GM19238 (cell line): ENCODE results near the gene SUN3.
"Not testable (repeated sequence)": the region's sequence is repeated elsewhere in the genome, so short reads cannot be mapped to it uniquely, and the experiment has no call there.

Source experiments
- DNase-seq: peaks from one replicate; pipeline ENCODE4 v3.0.0; 2011; ENCODE audit warnings: low spot score; ENCODE audit not compliant: insufficient read length

Gene SUN3

DNA sequence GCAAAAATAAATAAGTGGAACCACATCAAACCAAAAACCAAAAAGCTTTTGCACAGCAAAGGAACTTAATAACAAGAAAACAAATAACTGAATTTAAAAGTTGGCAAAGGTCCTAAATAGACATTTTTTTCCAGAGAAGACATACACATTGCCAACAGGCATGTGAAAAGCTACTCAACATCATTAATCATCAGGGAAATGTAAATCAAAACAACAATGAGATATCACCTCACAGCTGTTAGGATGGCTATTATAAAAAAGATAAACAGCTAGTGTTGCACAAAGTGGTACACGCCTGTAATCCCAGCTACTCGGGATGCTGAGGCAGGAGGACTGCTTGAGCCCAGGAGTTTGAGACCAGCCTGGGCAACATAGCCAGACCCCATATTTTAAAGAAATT, 2.2 kb upstream of the SUN3 start:
- DNase-seq, result no peak

DNA sequence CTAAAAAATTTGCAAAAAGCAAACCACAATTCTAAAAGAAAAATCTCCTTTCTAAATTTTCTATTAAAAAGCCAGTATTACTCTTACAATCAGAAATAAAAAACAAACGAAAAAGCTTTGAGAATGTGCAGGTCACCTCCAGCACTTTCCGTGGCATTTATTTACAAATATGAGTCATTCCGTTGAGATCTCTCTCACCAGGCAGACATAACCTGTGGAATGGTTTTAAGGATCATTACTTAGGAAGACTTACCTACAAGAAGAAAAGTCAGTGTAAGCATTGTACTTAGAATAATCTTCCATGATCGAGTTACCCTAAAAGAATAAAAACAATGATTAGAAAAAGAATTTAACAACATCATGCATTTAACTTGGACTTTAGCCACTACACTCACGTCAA, 3.3 kb downstream of the SUN3 start:
- DNase-seq, result no peak

DNA sequence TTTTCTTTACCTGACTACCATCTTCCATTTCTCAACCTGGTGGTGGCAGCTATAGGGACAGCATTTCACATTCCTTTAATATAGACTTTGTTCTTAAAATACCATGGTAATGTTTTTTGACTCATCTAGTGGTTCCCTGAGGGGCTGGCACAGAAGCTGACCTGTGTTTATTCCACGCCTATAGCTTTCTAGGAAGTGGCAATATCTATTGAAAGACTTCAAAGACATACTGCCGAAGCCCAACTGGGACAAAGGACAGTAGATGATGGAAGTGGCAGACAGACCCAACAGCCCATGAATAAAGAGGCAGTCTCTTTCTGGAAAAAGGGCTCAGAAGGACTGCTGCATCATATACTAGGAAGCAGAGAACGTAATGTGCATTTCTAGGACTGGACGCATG, 11.2 kb downstream of the SUN3 start:
- no peak for DNase-seq

DNA sequence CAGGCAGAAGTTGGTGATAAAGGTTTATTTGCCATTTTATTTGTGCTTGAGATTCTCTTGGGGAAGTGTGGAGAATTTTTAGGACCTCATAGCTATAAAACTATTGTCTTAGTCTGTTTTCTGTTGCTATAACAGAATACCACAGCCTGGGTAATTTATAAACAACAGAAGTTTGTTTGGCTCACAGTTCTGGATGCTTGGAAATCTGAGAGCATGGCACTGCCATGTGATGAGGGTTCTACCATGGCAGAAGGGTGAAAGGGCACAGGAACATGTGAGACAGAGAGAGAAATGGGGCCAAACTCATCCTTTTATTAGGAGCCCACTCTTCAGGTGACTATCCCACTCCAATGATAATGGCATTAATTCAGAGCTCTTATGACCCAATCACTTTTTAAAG, 12.3 kb downstream of the SUN3 start:
- no peak for DNase-seq

GRCh38 chr7:48011951-48012350, 17.0 kb downstream of the SUN3 start:
- no peak for DNase-seq

DNA sequence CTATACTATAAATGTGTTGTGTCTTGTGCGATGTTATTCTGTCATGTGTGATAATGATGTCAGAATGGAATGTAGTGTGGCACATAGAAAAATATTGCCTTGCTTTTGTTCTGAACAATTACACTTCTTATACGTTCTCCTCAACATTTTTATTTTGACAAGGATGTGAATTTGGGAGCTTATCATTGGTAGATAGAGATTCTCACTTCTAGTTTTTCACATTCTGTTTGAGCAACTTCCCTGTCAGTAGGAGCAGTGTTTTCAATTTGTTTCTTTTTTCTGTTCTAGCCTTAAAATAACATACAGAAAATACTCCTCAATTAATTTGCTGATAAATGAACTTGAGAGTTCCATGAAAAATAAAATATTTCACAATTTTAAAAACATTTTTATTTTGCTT, 17.6 kb downstream of the SUN3 start:
- DNase-seq, result no peak

DNA sequence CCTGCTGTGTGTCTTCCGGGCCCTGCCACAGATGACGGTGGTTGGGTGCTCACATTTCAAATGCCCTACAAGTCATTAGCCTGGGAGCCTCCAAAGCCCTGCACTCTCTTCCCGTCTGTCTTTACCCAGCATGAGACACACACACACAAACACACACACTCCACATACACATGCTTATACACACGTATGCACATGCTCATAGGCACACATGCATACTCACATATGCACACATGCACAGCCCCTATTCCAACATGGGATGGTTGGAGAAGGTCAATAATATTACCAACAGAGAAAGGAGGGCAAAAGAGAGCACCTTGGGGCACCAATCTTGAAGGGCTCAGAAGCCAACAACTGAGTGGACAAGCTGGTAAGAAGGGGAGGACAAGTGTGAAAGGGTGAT, 19.0 kb downstream of the SUN3 start:
- DNase-seq, result no peak

DNA sequence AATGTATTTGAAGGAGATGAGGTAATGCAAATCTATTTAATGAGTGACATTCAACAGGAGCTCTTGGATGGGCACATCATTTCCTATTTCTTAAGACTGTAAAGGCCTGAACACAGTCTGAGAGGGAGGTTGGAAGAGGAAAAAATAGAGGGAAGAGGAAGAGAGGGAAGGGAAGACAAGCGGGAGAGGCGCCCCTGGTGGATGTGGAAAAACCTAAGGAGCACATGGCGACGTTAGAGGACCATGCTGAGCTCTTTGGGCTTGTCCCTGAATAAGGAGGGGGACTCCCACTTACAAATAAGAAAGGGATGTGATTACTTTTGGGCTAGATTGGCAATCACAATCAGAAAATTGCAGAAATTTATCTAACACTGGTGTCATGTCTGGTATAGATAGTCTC, 19.6 kb downstream of the SUN3 start:
- no peak for DNase-seq

GRCh38 chr7:48006866-48007265, 22.0 kb downstream of the SUN3 start:
- DNase-seq, result no peak

GRCh38 chr7:48004638-48005037, 24.3 kb downstream of the SUN3 start:
- DNase-seq, result no peak

GRCh38 chr7:48004032-48004431, 24.9 kb downstream of the SUN3 start:
- DNase-seq, result no peak

DNA sequence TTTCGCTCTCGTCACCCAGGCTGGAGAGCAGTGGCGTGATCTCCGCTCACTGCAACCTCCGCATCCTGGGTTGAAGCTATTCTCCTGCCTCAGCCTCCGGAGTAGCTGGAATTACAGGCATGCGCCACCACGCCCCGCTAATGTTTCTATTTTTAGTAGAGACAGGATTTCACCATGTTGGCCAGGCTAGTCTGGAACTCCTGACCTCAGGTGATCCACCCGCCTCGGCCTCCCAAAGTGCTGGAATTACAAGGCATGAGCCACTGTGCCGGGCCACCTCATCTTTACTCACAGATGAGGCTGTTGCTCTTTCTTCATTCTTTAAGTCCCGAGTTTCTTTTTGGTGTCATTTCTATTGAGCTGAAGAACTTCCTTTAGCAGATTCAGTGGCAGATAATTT, 28.7 kb downstream of the SUN3 start:
- DNase-seq, result not testable (repeated sequence)

GRCh38 chr7:47999413-47999812, 29.5 kb downstream of the SUN3 start:
- DNase-seq, result no peak

GRCh38 chr7:47992446-47992845, 36.5 kb downstream of the SUN3 start:
- DNase-seq, result no peak

DNA sequence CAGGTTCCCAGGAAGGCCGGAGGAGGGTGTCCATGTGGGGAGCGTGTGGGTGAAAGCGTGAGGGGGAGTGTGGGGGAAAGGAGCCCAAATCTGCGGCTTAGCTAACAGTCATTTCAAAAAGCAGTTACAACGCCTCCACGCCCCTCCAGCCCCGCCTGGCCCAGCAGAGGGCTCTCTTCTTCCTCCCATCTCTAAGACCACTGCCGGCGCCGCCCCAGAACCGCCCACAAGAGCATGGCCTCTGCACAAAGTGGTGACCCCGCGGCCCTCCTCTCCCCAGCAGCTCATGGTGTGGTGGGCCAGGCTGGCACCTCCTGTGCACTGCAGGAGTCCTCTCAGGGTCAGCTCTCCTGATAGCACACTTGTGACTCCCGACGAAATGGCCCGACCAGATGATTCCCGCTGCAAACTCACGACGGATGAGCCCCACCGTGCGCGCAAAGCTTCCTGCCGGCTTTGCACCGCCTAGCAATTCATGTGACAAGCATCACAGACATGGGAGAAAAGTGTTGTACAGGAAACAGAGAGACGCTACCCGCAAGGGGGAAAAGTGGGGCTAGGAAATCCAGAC, 37.1 kb downstream of the SUN3 start:
- peak; percentile 78 for DNase-seq

DNA sequence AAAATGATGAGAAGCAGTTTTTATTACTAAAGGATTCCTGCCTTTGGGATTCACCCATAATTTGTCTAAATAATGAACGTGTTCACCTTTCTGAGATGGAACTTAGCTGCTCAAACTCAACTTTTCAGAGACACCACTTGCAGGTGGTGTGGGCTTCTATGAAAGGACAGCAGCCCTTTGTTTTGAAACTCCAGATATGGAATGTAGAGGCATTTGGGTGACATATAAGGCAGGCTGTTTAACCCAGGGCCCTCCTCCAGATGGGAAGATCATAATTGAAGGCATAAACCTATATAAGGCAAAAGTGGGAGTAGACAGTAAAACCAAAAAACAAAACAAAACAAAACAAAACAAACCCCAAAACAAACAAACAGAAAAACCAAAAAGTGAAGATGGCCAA, 37.6 kb downstream of the SUN3 start:
- DNase-seq, result no peak

DNA sequence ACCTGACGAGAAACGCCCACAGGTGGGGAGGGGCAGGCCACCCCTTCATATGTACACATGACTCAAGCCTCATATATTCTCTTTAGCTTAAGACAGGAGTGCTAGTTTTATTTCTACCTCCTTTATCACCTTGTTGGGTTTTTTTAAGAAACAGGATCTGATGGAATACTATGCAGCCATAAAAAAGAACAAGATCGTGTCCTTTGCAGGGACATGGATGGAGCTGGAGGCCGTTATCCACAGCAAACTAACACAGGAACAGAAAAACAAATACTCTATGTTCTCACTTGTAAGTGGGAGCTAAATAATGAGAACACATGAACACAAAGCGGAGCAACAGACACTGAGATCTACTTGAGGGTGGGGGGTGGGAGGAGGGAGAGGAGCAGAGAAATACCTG, 38.3 kb downstream of the SUN3 start:
- DNase-seq, result no peak

- DNase-seq, result not testable (repeated sequence)
Measured at GRCh38 chr7:47989607-47990400, 39.1 kb downstream of the SUN3 start.

- DNase-seq, result no peak
Measured at GRCh38 chr7:47988496-47989386, 40.2 kb downstream of the SUN3 start.

DNA sequence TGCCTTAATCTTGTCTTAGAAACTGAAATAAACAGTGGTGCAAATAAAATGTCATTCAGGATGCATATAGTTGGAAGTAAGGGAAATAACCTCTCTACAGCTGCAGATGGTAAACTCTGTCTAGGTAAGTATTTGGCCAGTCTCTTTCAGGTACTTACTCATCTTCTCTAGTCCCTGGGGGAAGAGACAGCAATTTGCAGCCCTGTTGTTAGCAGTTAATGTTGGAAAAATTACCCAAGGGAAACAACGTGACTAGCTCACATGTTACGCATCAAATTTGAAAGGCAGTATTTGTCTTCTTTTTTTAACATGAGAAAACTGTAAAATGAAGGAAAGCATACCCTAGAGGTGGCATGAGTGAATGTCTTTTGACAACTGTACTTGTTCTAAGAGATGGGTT, 46.3 kb downstream of the SUN3 start:
- no peak for DNase-seq

DNA sequence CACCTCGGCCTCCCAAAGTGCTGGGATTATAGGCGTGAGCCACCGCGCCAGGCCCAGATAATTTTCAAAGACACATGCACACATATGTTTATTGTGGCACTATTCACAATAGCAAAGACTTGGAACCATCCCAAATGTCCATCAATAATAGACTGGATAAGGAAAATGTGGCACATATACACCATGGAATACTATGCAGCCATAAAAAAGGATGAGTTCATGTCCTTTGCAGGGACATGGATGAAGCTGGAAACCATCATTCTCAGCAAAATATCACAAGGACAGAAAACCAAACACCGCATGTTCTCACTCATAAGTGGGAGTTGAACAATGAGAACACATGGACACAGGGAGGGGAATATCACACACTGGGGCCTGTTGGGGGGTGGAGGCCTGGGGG, 48.3 kb downstream of the SUN3 start:
- DNase-seq, result not testable (repeated sequence)

- no peak for DNase-seq
Measured at GRCh38 chr7:47979832-47980181, 49.1 kb downstream of the SUN3 start.
